ENCODE results near the gene SLC19A1.

- TF ChIP-seq JUND (IDR thresholded peaks at IDR 0.05), result no peak
- no peak for TF ChIP-seq CTCF (IDR thresholded peaks at IDR 0.05)
- no peak for TF ChIP-seq GATA2 (CRISPR knock-in tag; IDR thresholded peaks at IDR 0.05)
- no peak for TF ChIP-seq GABPA (IDR thresholded peaks at IDR 0.05; ENCODE audit: low read depth)
- TF ChIP-seq NRF1 (IDR thresholded peaks at IDR 0.05; ENCODE audit: low read depth, low read length), result no peak
- TF ChIP-seq TAF1 (IDR thresholded peaks at IDR 0.05; ENCODE audit: borderline replicate concordance, low read depth, low read length), result no peak
- no peak for TF ChIP-seq ZBTB33 (IDR thresholded peaks at IDR 0.05; ENCODE audit: borderline replicate concordance, low read depth)
- no peak for TF ChIP-seq USF2 (IDR thresholded peaks at IDR 0.05; ENCODE audit: borderline replicate concordance, low read depth, low read length)
- TF ChIP-seq NFIC (IDR thresholded peaks at IDR 0.05; ENCODE audit: borderline replicate concordance), result no peak
- TF ChIP-seq RCOR1 (IDR thresholded peaks at IDR 0.05; ENCODE audit: low read length), result no peak
- no peak for TF ChIP-seq RAD21 (IDR thresholded peaks at IDR 0.05; ENCODE audit: low read length)
- TF ChIP-seq TCF12 (IDR thresholded peaks at IDR 0.05), result no peak
These were observed 10.6 kb upstream of the SLC19A1 start for GRCh38 chr21:45552696-45553391.

Data from SK-N-SH (cell line).